Measurements from ENCODE around the gene TRPV3.
"Not testable (repeated sequence)": the region's sequence is repeated elsewhere in the genome, so short reads cannot be mapped to it uniquely, and the experiment has no call there.

TRPV3 gene

GRCh38 chr17:3573246-3574100, 15.9 kb upstream of the TRPV3 start:
- no peak for DNase-seq (ENCODE audit: low spot score)

GRCh38 chr17:3572231-3572630, 14.6 kb upstream of the TRPV3 start:
- no peak for DNase-seq (ENCODE audit: low spot score)

- DNase-seq (ENCODE audit: low spot score): no peak
Observed at GRCh38 chr17:3571043-3571900, 13.7 kb upstream of the TRPV3 start.

- DNase-seq (ENCODE audit: low spot score): no peak
Observed at GRCh38 chr17:3569534-3570137, 12.0 kb upstream of the TRPV3 start.

GRCh38 chr17:3566551-3566950, 8.9 kb upstream of the TRPV3 start:
- DNase-seq (ENCODE audit: low spot score): no peak

GRCh38 chr17:3565143-3565542, 7.5 kb upstream of the TRPV3 start:
- DNase-seq (ENCODE audit: low spot score): no peak

- not testable (repeated sequence) for DNase-seq (ENCODE audit: low spot score)
Observed at GRCh38 chr17:3564241-3564640, 6.6 kb upstream of the TRPV3 start.

GRCh38 chr17:3559270-3559645, 1.6 kb upstream of the TRPV3 start:
- no peak for DNase-seq (ENCODE audit: low spot score)

GRCh38 chr17:3558603-3559269, 1.1 kb upstream of the TRPV3 start:
- no peak for DNase-seq (ENCODE audit: low spot score)

- no peak for DNase-seq (ENCODE audit: low spot score)
Observed at GRCh38 chr17:3556916-3557767, 470 bp downstream of the TRPV3 start.

- no peak for DNase-seq (ENCODE audit: low spot score)
Observed at GRCh38 chr17:3556239-3556915, 1.2 kb downstream of the TRPV3 start.

- DNase-seq (ENCODE audit: low spot score): no peak
Observed at GRCh38 chr17:3555189-3555796, 2.3 kb downstream of the TRPV3 start.

GRCh38 chr17:3554440-3554839, 3.2 kb downstream of the TRPV3 start:
- DNase-seq (ENCODE audit: low spot score): no peak

- DNase-seq (ENCODE audit: low spot score): no peak
Observed at GRCh38 chr17:3553419-3554401, 3.9 kb downstream of the TRPV3 start.

GRCh38 chr17:3552916-3553315, 4.7 kb downstream of the TRPV3 start:
- no peak for DNase-seq (ENCODE audit: low spot score)

GRCh38 chr17:3551189-3551588, 6.4 kb downstream of the TRPV3 start:
- DNase-seq (ENCODE audit: low spot score): no peak

- DNase-seq (ENCODE audit: low spot score): no peak
Observed at GRCh38 chr17:3549610-3550162, 7.9 kb downstream of the TRPV3 start.

GRCh38 chr17:3547628-3548027, 10.0 kb downstream of the TRPV3 start:
- no peak for DNase-seq (ENCODE audit: low spot score)

GRCh38 chr17:3546997-3547396, 10.6 kb downstream of the TRPV3 start:
- DNase-seq (ENCODE audit: low spot score): no peak
